ENCODE results near the gene CD3E.
"Not testable (repeated sequence)": the region's sequence is repeated elsewhere in the genome, so short reads cannot be mapped to it uniquely, and the experiment has no call there.

DNA sequence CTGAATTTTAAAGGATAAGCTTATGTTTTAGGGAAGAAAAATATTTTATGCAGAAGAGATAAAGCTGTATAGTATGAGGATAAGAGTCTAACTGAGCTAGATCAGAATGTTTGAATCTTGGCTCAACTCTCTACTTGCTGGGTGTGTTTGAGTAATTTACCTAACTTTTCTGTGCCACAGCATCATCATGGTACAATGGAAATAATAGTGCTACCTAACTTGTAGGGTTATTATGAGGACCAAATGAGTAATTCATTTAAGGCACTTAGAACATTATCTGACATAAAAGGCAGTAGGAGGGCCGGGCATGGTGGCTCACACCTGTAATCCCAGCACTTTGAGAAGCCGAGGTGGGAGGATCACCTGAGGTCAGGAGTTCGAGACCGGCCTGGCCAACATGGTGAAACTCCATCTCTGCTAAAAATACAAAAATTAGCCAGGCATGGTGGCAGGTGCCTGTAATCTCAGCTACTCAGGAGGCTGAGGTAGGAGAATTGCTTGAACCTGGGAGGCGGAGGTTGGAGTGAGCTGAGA lies 4.5 kb downstream of the CD3E start:
- not testable (repeated sequence) for TF ChIP-seq POLR2A (IDR thresholded peaks at IDR 0.05; ENCODE audit: control extremely low read depth in 1 of 2, low read depth in 2 of 2, low read length in 2 of 2); YY1 (IDR thresholded peaks at IDR 0.05; ENCODE audit: low read depth, low read length); EZH2 (IDR thresholded peaks at IDR 0.05; ENCODE audit: low read depth, low read length, severe bottlenecking); EP300 (IDR thresholded peaks at IDR 0.05; ENCODE audit: borderline replicate concordance in 1 of 2, low read depth in 2 of 2, low read length in 2 of 2); CHD1 (IDR thresholded peaks at IDR 0.05; ENCODE audit: low read depth, low read length)
- TF ChIP-seq, protein P1, sequence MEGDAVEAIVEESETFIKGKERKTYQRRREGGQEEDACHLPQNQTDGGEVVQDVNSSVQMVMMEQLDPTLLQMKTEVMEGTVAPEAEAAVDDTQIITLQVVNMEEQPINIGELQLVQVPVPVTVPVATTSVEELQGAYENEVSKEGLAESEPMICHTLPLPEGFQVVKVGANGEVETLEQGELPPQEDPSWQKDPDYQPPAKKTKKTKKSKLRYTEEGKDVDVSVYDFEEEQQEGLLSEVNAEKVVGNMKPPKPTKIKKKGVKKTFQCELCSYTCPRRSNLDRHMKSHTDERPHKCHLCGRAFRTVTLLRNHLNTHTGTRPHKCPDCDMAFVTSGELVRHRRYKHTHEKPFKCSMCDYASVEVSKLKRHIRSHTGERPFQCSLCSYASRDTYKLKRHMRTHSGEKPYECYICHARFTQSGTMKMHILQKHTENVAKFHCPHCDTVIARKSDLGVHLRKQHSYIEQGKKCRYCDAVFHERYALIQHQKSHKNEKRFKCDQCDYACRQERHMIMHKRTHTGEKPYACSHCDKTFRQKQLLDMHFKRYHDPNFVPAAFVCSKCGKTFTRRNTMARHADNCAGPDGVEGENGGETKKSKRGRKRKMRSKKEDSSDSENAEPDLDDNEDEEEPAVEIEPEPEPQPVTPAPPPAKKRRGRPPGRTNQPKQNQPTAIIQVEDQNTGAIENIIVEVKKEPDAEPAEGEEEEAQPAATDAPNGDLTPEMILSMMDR (IDR thresholded peaks at IDR 0.05; ENCODE audit: control extremely low read depth in 1 of 3, insufficient read depth in 1 of 3, low read depth in 1 of 3, low read length in 3 of 3), result not testable (repeated sequence)

Data from H1 (cell line).